Lower lobe of right lung (tissue), 2 donors: ENCODE results near the gene TMEM38B. TPM values are rescaled to one million over a fixed set of nuclear protein-coding genes. Genes with fewer than 3 reads are reported as not detected.
"Not testable (repeated sequence)": the region's sequence is repeated elsewhere in the genome, so short reads cannot be mapped to it uniquely, and the experiment has no call there.

ENCODE experiments used
- ATAC-seq, 2 donors: fragments of 200-7000 bp; cut with Tn5 transposase; one replicate each; pipeline ENCODE4 v1.9.1; 2020 to 2022; ENCODE audit warnings: mild to moderate bottlenecking in 2 of 2, moderate library complexity in 2 of 2
- DNase-seq: peaks from one replicate; pipeline ENCODE4 v3.0.0-alpha.2; 2020
- H3K27ac ChIP-seq: fragments of 200-600 bp; one replicate; pipeline ENCODE4 v1.8.0; 2022
- H3K27me3 ChIP-seq: fragments of 200-600 bp; one replicate; pipeline ENCODE4 v1.8.0; 2022; ENCODE audit warnings: low read depth
- H3K36me3 ChIP-seq: fragments of 200-600 bp; one replicate; pipeline ENCODE4 v1.8.0; 2022; ENCODE audit warnings: mild to moderate bottlenecking
- H3K4me1 ChIP-seq: fragments of 200-600 bp; one replicate; pipeline ENCODE4 v1.8.0; 2022
- H3K4me3 ChIP-seq: fragments of 200-600 bp; one replicate; pipeline ENCODE4 v1.8.0; 2022; ENCODE audit warnings: mild to moderate bottlenecking
- H3K9me3 ChIP-seq: fragments of 200-600 bp; one replicate; pipeline ENCODE4 v1.8.0; 2022
- CTCF ChIP-seq: fragments of 200-600 bp; IDR thresholded peaks from one replicate; pipeline ENCODE4 v1.8.0; 2022; ENCODE audit warnings: antibody characterized with exemption, mild to moderate bottlenecking
- intact Hi-C: fragments of 100-400 bp; cut with DNase I; formaldehyde crosslinking; loops from one replicate; pipeline ENCODE4 v1.11.0; 2022
- total RNA-seq: library from RNA; stranded (reverse); fragmentation: NEBNext Ultra II Directional; extraction: Animal tissue kit (Norgen Biotek cat#: 25700); gene quantifications from one replicate; pipeline ENCODE4 v1.2.1, GENCODE V29; 2021
- donor health status: DM: no; HTN: yes; CAD: no; lungs with severe emphysema.

TMEM38B gene
- total RNA-seq, 1 donor from 2014 or later: 10.9 TPM

GRCh38 chr9:105716146-105716545 is 21.8 kb downstream of the TMEM38B start:
- no peak overlapping the region for H3K27ac ChIP-seq
- no peak for TF ChIP-seq CTCF
- no peak for DNase-seq
- intact Hi-C loops: no loop called here
- H3K4me3 ChIP-seq: no peak overlapping the region
- ATAC-seq: no peak
- H3K27me3 ChIP-seq: no peaks in the 10 kb centered on the region
- H3K4me1 ChIP-seq: no peaks in the 10 kb centered on the region
- H3K9me3 ChIP-seq: no peaks in the 10 kb centered on the region
- H3K36me3 ChIP-seq: no peaks in the 10 kb centered on the region

- intact Hi-C loops: no loop called here
- no peak overlapping the region for H3K4me3 ChIP-seq
- H3K36me3 ChIP-seq: no peaks in the 10 kb centered on the region
- no peaks in the 10 kb centered on the region for H3K27me3 ChIP-seq
- no peaks in the 10 kb centered on the region for H3K4me1 ChIP-seq
- H3K9me3 ChIP-seq: no peaks in the 10 kb centered on the region
- ATAC-seq (no peak), DNase-seq (no peak)
- no peak overlapping the region for H3K27ac ChIP-seq
- TF ChIP-seq CTCF: no peak
Measured at GRCh38 chr9:105722099-105722498, 27.8 kb downstream of the TMEM38B start.

GRCh38 chr9:105725370-105725769 is 31.0 kb downstream of the TMEM38B start:
- no peaks in the 10 kb centered on the region for H3K4me1 ChIP-seq
- intact Hi-C loops: no loop called here
- H3K27me3 ChIP-seq: no peaks in the 10 kb centered on the region
- no peak overlapping the region for H3K27ac ChIP-seq
- H3K36me3 ChIP-seq: no peaks in the 10 kb centered on the region
- TF ChIP-seq CTCF: no peak
- DNase-seq (no peak), ATAC-seq (no peak)
- H3K4me3 ChIP-seq: no peak overlapping the region
- no peaks in the 10 kb centered on the region for H3K9me3 ChIP-seq

- H3K27me3 ChIP-seq, H3K9me3 ChIP-seq, H3K4me3 ChIP-seq, H3K27ac ChIP-seq, intact Hi-C loops, H3K4me1 ChIP-seq, ATAC-seq, DNase-seq, H3K36me3 ChIP-seq: not testable (repeated sequence)
Measured at GRCh38 chr9:105728230-105728629, 33.9 kb downstream of the TMEM38B start.

GRCh38 chr9:105731420-105731819 is 37.1 kb downstream of the TMEM38B start:
- H3K27ac ChIP-seq, H3K36me3 ChIP-seq, H3K27me3 ChIP-seq, H3K4me1 ChIP-seq, intact Hi-C loops, DNase-seq, H3K4me3 ChIP-seq, ATAC-seq: not testable (repeated sequence)
- H3K9me3 ChIP-seq: peaks cover 20% of the 10 kb centered on the region

GRCh38 chr9:105735366-105735765 is 41.0 kb downstream of the TMEM38B start:
- intact Hi-C loops: no loop called here
- Histone ChIP-seq H3K9me3 (peaks cover 20% of the 10 kb centered on the region), H3K27ac (no peak overlapping the region), H3K27me3 (no peaks in the 10 kb centered on the region), H3K4me1 (no peaks in the 10 kb centered on the region), H3K4me3 (no peak overlapping the region), H3K36me3 (no peaks in the 10 kb centered on the region)
- no peak for DNase-seq
- TF ChIP-seq CTCF: no peak
- no peak for ATAC-seq

GRCh38 chr9:105737205-105737604 is 42.9 kb downstream of the TMEM38B start:
- H3K4me1 ChIP-seq: no peaks in the 10 kb centered on the region
- no peak overlapping the region for H3K27ac ChIP-seq
- H3K9me3 ChIP-seq: peaks cover 20% of the 10 kb centered on the region
- no peaks in the 10 kb centered on the region for H3K27me3 ChIP-seq
- no peak for TF ChIP-seq CTCF
- H3K36me3 ChIP-seq: no peaks in the 10 kb centered on the region
- no peak overlapping the region for H3K4me3 ChIP-seq
- ATAC-seq (no peak), DNase-seq (no peak)
- intact Hi-C loops: no loop called here
